K562 (cell line): ENCODE results near the gene CHKB. TPM values are rescaled to one million over a fixed set of nuclear protein-coding genes. Genes with fewer than 3 reads are reported as not detected.

Experiments
- CREB3 ChIP-seq: fragments of 450-650 bp; conservative IDR thresholded peaks from 2 replicates; pipeline ENCODE4 v1.6.1; 2016; ENCODE audit warnings: missing genetic modification characterization, low read depth, mild to moderate bottlenecking, missing compliant biosample characterization, moderate library complexity
- HCFC1 ChIP-seq: IDR thresholded peaks from 2 replicates; pipeline ENCODE4 v1.6.1; 2012; ENCODE audit warnings: low read depth, low read length, improper control_type of control experiment
- L3MBTL2 ChIP-seq: fragments of 450-650 bp; IDR thresholded peaks from 2 replicates; pipeline ENCODE4 v1.6.1; 2016; ENCODE audit warnings: mild to moderate bottlenecking, moderate library complexity
- MEIS2 ChIP-seq: fragments of 450-650 bp; IDR thresholded peaks from 2 replicates; pipeline ENCODE4 v1.6.1; 2014; ENCODE audit warnings: mild to moderate bottlenecking; ENCODE audit not compliant: partially characterized antibody
- MYC ChIP-seq, 2 experiments: fragments of 250-450 bp in 1 of 2; sonication (Bioruptor Pico) in 1 of 2; IDR thresholded peaks; 2 replicates each; pipeline versions ENCODE4 v1.5.1 to v1.6.1; 2012 to 2021; ENCODE audit warnings: low read depth in 2 of 2, borderline replicate concordance in 1 of 2, improper control_type of control experiment in 1 of 2, low read length in 1 of 2, mild to moderate bottlenecking in 1 of 2, moderate library complexity in 1 of 2
- NCOA1 ChIP-seq: fragments of 450-650 bp; IDR thresholded peaks from 2 replicates; pipeline ENCODE4 v1.6.1; 2016; ENCODE audit warnings: low read depth
- PKNOX1 ChIP-seq: fragments of 450-650 bp; IDR thresholded peaks from 2 replicates; pipeline ENCODE4 v1.6.1; 2016
- RAD21 ChIP-seq, 2 experiments: fragments of 250-450 bp in 1 of 2; fragments of 450-650 bp in 1 of 2; sonication (Bioruptor Pico) in 1 of 2; formaldehyde crosslinking in 1 of 2; IDR thresholded peaks in 1 of 2; conservative IDR thresholded peaks in 1 of 2; 2 replicates each; pipeline versions ENCODE4 v1.4.0 to v1.8.0; 2020 to 2022; ENCODE audit warnings: mild to moderate bottlenecking in 2 of 2, moderate library complexity in 1 of 2
- RBFOX2 ChIP-seq: fragments of 200-400 bp; formaldehyde crosslinking; IDR thresholded peaks from 2 replicates; pipeline ENCODE4 v1.6.1; 2017; ENCODE audit warnings: low read depth, mild to moderate bottlenecking, low read length, moderate library complexity
- RERE ChIP-seq: sonication (generic); formaldehyde crosslinking; IDR thresholded peaks from 2 replicates; pipeline ENCODE4 v1.8.0; 2023; ENCODE audit warnings: missing genetic modification reagents, mild to moderate bottlenecking, borderline replicate concordance
- SIN3A ChIP-seq, 2 experiments: fragments of 150-350 bp in 1 of 2; IDR thresholded peaks; 2 replicates each; pipeline ENCODE4 v1.6.1; 2011 to 2016; ENCODE audit warnings: borderline replicate concordance in 2 of 2, low read depth in 2 of 2, low read length in 2 of 2, mild to moderate bottlenecking in 2 of 2, moderate library complexity in 2 of 2; ENCODE audit not compliant: control insufficient read depth in 1 of 2
- SMC3 ChIP-seq: conservative IDR thresholded peaks from 2 replicates; pipeline ENCODE4 v1.6.1; 2011; ENCODE audit warnings: low read depth, low read length, improper control_type of control experiment; ENCODE audit not compliant: insufficient read depth
- SNAPC5 ChIP-seq: fragments of 250-450 bp; sonication (Bioruptor Pico); IDR thresholded peaks from 2 replicates; pipeline ENCODE4 v1.8.0; 2021; ENCODE audit warnings: moderate library complexity, mild to moderate bottlenecking, inconsistent platforms
- ZNF311 ChIP-seq: fragments of 250-450 bp; sonication (Bioruptor Pico); IDR thresholded peaks from 2 replicates; pipeline ENCODE4 v1.4.0; 2020; ENCODE audit warnings: mild to moderate bottlenecking, moderate library complexity
- ZNF395 ChIP-seq: fragments of 200-800 bp; sonication (Bioruptor generic); IDR thresholded peaks from 2 replicates; pipeline ENCODE4 v1.6.1; 2017; ENCODE audit warnings: missing genetic modification characterization, missing compliant biosample characterization
- polyA plus RNA-seq, 8 experiments: library from polyadenylated mRNA; depleted of rRNA in 4 of 8; stranded (reverse) in 5 of 8; unstranded in 3 of 8; fragments of >200 nt; fragmentation: Nextera tagmentation in 2 of 8; fragmentation: Illumina TruSeq in 1 of 8; extraction: Ambion mirVana in 2 of 8; extraction: Trizol in 1 of 8; gene quantifications; 2 replicates each; pipeline versions ENCODE4 v1.2.1 to v1.2.3, GENCODE V29; 2011 to 2014; ENCODE audit warnings: inconsistent platforms in 1 of 8, missing spikeins in 1 of 8
- total RNA-seq, 7 experiments: library from RNA; depleted of rRNA in 6 of 7; stranded (reverse); fragments of >200 nt in 6 of 7; fragmentation: Illumina TruSeq in 2 of 7; extraction: Trizol in 2 of 7; gene quantifications; 2 replicates each; pipeline versions ENCODE4 v1.2.1 to v1.2.3, GENCODE V29; 2011 to 2021; ENCODE audit warnings: low replicate concordance in 1 of 7

Gene CHKB
- total and polyA plus RNA-seq, 9 of the 15 experiments (the other 6 are each of a cell fraction or from before 2014, with no cell fraction given): 2.7 to 31.0 (median 11.0) TPM

GRCh38 chr22:50562523-50563412 is 19.9 kb downstream of the CHKB start, which contains the start of gene SYCE3 (continued):
- TF ChIP-seq SIN3A (IDR thresholded peaks at IDR 0.05; ENCODE audit: borderline replicate concordance in 2 of 2, control insufficient read depth in 1 of 2, low read depth in 2 of 2, low read length in 2 of 2) (peak in 1 of 2 experiments; percentile 46; a peak in 1 of 4 replicates), RBFOX2 (peak; percentile 73), HCFC1 (peak; percentile 33; the same call in 1 of the 2 replicates), RAD21 (CRISPR knock-in tag; conservative IDR thresholded peaks at IDR 0.05 in 1 of 2, IDR thresholded peaks at IDR 0.05 in 1 of 2) (peak; percentile 49 to 56), SNAPC5 (CRISPR knock-in tag) (no peak), ZNF395 (CRISPR knock-in tag) (no peak), L3MBTL2 (peak; percentile 39; the same call in 1 of the 2 replicates), MEIS2 (peak; percentile 25), NCOA1 (no peak), SMC3 (0 out of 2 replicates have a peak, but pooled peaks have one; percentile 23), RERE (CRISPR knock-in tag) (no peak), PKNOX1 (peak; percentile 49), CREB3 (tag) (no peak), ZNF311 (no peak), MYC (IDR thresholded peaks at IDR 0.05; ENCODE audit: low read depth, low read length) (peak; percentile 62), MYC (CRISPR knock-in tag; IDR thresholded peaks at IDR 0.05; ENCODE audit: borderline replicate concordance, low read depth) (no peak)
